ENCODE results near the gene TDRD7.

The TDRD7 gene

GRCh38 chr9:97534961-97535594 is 123.2 kb downstream of the TDRD7 start:
- H3K36me3 ChIP-seq (ENCODE audit: control insufficient read depth in 1 of 2, insufficient read depth in 2 of 2, low read length in 2 of 2) = no peaks in the 10 kb centered on the region
- no peaks in the 10 kb centered on the region for H3K27me3 ChIP-seq (ENCODE audit: control insufficient read depth in 1 of 2, insufficient read depth in 2 of 2, low read length in 2 of 2)
- no peak overlapping the region for H3K27ac ChIP-seq (ENCODE audit: low read depth, low read length)
- no peaks in the 10 kb centered on the region for H3K4me1 ChIP-seq (ENCODE audit: control insufficient read depth in 1 of 2, insufficient read depth in 2 of 2, low read length in 2 of 2)
- no peaks in the 10 kb centered on the region for H3K9me3 ChIP-seq (ENCODE audit: control insufficient read depth in 1 of 2, low read length in 2 of 2)
- H3K4me3 ChIP-seq (ENCODE audit: low read depth in 1 of 2, low read length in 2 of 2) = no peak overlapping the region
- H3K9ac ChIP-seq (ENCODE audit: low read depth in 1 of 2, low read length in 2 of 2) = no peak overlapping the region

- Histone ChIP-seq H3K4me3 (ENCODE audit: low read depth in 1 of 2, low read length in 2 of 2) (no peak overlapping the region), H3K36me3 (ENCODE audit: control insufficient read depth in 1 of 2, insufficient read depth in 2 of 2, low read length in 2 of 2) (no peaks in the 10 kb centered on the region), H3K9ac (ENCODE audit: low read depth in 1 of 2, low read length in 2 of 2) (no peak overlapping the region), H3K27ac (ENCODE audit: low read depth, low read length) (no peak overlapping the region), H3K27me3 (ENCODE audit: control insufficient read depth in 1 of 2, insufficient read depth in 2 of 2, low read length in 2 of 2) (no peaks in the 10 kb centered on the region), H3K9me3 (ENCODE audit: control insufficient read depth in 1 of 2, low read length in 2 of 2) (no peaks in the 10 kb centered on the region), H3K4me1 (ENCODE audit: control insufficient read depth in 1 of 2, insufficient read depth in 2 of 2, low read length in 2 of 2) (no peaks in the 10 kb centered on the region)
Observed at GRCh38 chr9:97535771-97536170, 123.9 kb downstream of the TDRD7 start.

- no peaks in the 10 kb centered on the region for H3K36me3 ChIP-seq (ENCODE audit: control insufficient read depth in 1 of 2, insufficient read depth in 2 of 2, low read length in 2 of 2)
- no peaks in the 10 kb centered on the region for H3K27me3 ChIP-seq (ENCODE audit: control insufficient read depth in 1 of 2, insufficient read depth in 2 of 2, low read length in 2 of 2)
- no peaks in the 10 kb centered on the region for H3K4me1 ChIP-seq (ENCODE audit: control insufficient read depth in 1 of 2, insufficient read depth in 2 of 2, low read length in 2 of 2)
- no peak overlapping the region for H3K4me3 ChIP-seq (ENCODE audit: low read depth in 1 of 2, low read length in 2 of 2)
- no peaks in the 10 kb centered on the region for H3K9me3 ChIP-seq (ENCODE audit: control insufficient read depth in 1 of 2, low read length in 2 of 2)
- H3K27ac ChIP-seq (ENCODE audit: low read depth, low read length) = no peak overlapping the region
- no peak overlapping the region for H3K9ac ChIP-seq (ENCODE audit: low read depth in 1 of 2, low read length in 2 of 2)
Observed at GRCh38 chr9:97536480-97536879, 124.6 kb downstream of the TDRD7 start.

GRCh38 chr9:97543561-97543960 is 131.7 kb downstream of the TDRD7 start:
- Histone ChIP-seq H3K9me3 (ENCODE audit: control insufficient read depth in 1 of 2, low read length in 2 of 2) (no peaks in the 10 kb centered on the region), H3K9ac (ENCODE audit: low read depth in 1 of 2, low read length in 2 of 2) (no peak overlapping the region), H3K27ac (ENCODE audit: low read depth, low read length) (no peak overlapping the region), H3K4me3 (ENCODE audit: low read depth in 1 of 2, low read length in 2 of 2) (no peak overlapping the region), H3K27me3 (ENCODE audit: control insufficient read depth in 1 of 2, insufficient read depth in 2 of 2, low read length in 2 of 2) (no peaks in the 10 kb centered on the region), H3K4me1 (ENCODE audit: control insufficient read depth in 1 of 2, insufficient read depth in 2 of 2, low read length in 2 of 2) (no peaks in the 10 kb centered on the region), H3K36me3 (ENCODE audit: control insufficient read depth in 1 of 2, insufficient read depth in 2 of 2, low read length in 2 of 2) (no peaks in the 10 kb centered on the region)

GRCh38 chr9:97545486-97545885 is 133.6 kb downstream of the TDRD7 start:
- no peaks in the 10 kb centered on the region for H3K27me3 ChIP-seq (ENCODE audit: control insufficient read depth in 1 of 2, insufficient read depth in 2 of 2, low read length in 2 of 2)
- no peak overlapping the region for H3K9ac ChIP-seq (ENCODE audit: low read depth in 1 of 2, low read length in 2 of 2)
- no peak overlapping the region for H3K27ac ChIP-seq (ENCODE audit: low read depth, low read length)
- H3K36me3 ChIP-seq (ENCODE audit: control insufficient read depth in 1 of 2, insufficient read depth in 2 of 2, low read length in 2 of 2) = no peaks in the 10 kb centered on the region
- H3K4me3 ChIP-seq (ENCODE audit: low read depth in 1 of 2, low read length in 2 of 2) = no peak overlapping the region
- no peaks in the 10 kb centered on the region for H3K9me3 ChIP-seq (ENCODE audit: control insufficient read depth in 1 of 2, low read length in 2 of 2)
- no peaks in the 10 kb centered on the region for H3K4me1 ChIP-seq (ENCODE audit: control insufficient read depth in 1 of 2, insufficient read depth in 2 of 2, low read length in 2 of 2)
